HTERT RPE-1 (cell line): ENCODE data around the gene ZAR1L.
"Not testable (repeated sequence)": the region's sequence is repeated elsewhere in the genome, so short reads cannot be mapped to it uniquely, and the experiment has no call there.

Source experiments
- in situ Hi-C: fragments of 300-500 bp; cut with MboI; formaldehyde crosslinking; loops from 4 replicates; pipeline ENCODE4 v1.14.3; 2020; ENCODE audit warnings: low sequenced_read_pairs

Gene ZAR1L

GRCh38 chr13:32315238-32316027 is at the start of gene ZAR1L, which contains the start of gene BRCA2:
ZAR1L (minus strand) TSS chr13:32315363; CDS start chr13:32311925, 3,438 bp downstream.
BRCA2 (plus strand) TSS chr13:32315508; CDS start chr13:32316461, 953 bp downstream.
- in situ Hi-C loops: no loop called here

GRCh38 chr13:32362574-32362973 is 47.4 kb upstream of the ZAR1L start:
- in situ Hi-C loops: no loop called here

- in situ Hi-C loops: not testable (repeated sequence)
These were observed 40.8 kb upstream of the ZAR1L start for GRCh38 chr13:32355935-32356334.

- in situ Hi-C loops: no loop called here
These were observed 38.9 kb upstream of the ZAR1L start for GRCh38 chr13:32354040-32354439.

- in situ Hi-C loops: not testable (repeated sequence)
These were observed 35.8 kb upstream of the ZAR1L start for GRCh38 chr13:32350839-32351441.

- in situ Hi-C loops: no loop called here
These were observed 32.5 kb upstream of the ZAR1L start for GRCh38 chr13:32347651-32348050.

- in situ Hi-C loops: no loop called here
These were observed 25.8 kb upstream of the ZAR1L start for GRCh38 chr13:32340914-32341313.

- in situ Hi-C loops: no loop called here
These were observed 19.5 kb upstream of the ZAR1L start for GRCh38 chr13:32334671-32335070.

- in situ Hi-C loops: no loop called here
These were observed 15.3 kb upstream of the ZAR1L start for GRCh38 chr13:32330441-32330840.

- in situ Hi-C loops: no loop called here
These were observed 8.7 kb upstream of the ZAR1L start for GRCh38 chr13:32323912-32324311.

- in situ Hi-C loops: no loop called here
These were observed 5.4 kb upstream of the ZAR1L start for GRCh38 chr13:32320528-32320927.

- in situ Hi-C loops: no loop called here
These were observed 2.7 kb upstream of the ZAR1L start for GRCh38 chr13:32317716-32318465.

GRCh38 chr13:32316501-32316900 is 1.3 kb upstream of the ZAR1L start:
- in situ Hi-C loops: no loop called here

- in situ Hi-C loops: no loop called here
These were observed 821 bp upstream of the ZAR1L start for GRCh38 chr13:32316028-32316339.

- in situ Hi-C loops: no loop called here
These were observed 609 bp downstream of the ZAR1L start for GRCh38 chr13:32314271-32315237.

- in situ Hi-C loops: no loop called here
These were observed 3.8 kb downstream of the ZAR1L start for GRCh38 chr13:32311188-32311897.

GRCh38 chr13:32310134-32310706 is 4.9 kb downstream of the ZAR1L start:
- in situ Hi-C loops: no loop called here

GRCh38 chr13:32309312-32310133 is 5.6 kb downstream of the ZAR1L start:
- in situ Hi-C loops: no loop called here

GRCh38 chr13:32305646-32306045 is 9.5 kb downstream of the ZAR1L start:
- in situ Hi-C loops: no loop called here
